Fibroblast of skin of abdomen (primary cell): ENCODE measurements around the gene PRKCE. TPM values are rescaled to one million over a fixed set of nuclear protein-coding genes. Genes with fewer than 3 reads are reported as not detected.
A peak's percentile ranks its signal among the peaks of the same experiment; 100 is the strongest.

ENCODE experiments used
- DNase-seq: peaks from one replicate; pipeline ENCODE4 v3.0.0-alpha.2; 2013
- polyA plus RNA-seq, 2 experiments: library from polyadenylated mRNA; unstranded; fragments of 120-200 nt; gene quantifications; one replicate each; pipeline ENCODE4 v1.2.1, GENCODE V29; 2013; ENCODE audit not compliant: insufficient read length in 2 of 2

The PRKCE gene
- 7.9 TPM for polyA plus RNA-seq (2013, experiment 1 of 2; ENCODE audit: insufficient read length)
- 7.2 TPM for polyA plus RNA-seq (2013, experiment 2 of 2; ENCODE audit: insufficient read length)

GRCh38 chr2:45651415-45652089 is at the start of gene PRKCE:
Gene PRKCE, plus strand, starts transcription at chr2:45651675.
- DNase-seq: no peak

- DNase-seq: no peak
Measured at GRCh38 chr2:45602624-45603023, 48.9 kb upstream of the PRKCE start.

GRCh38 chr2:45605116-45605515 is 46.4 kb upstream of the PRKCE start:
- DNase-seq: peak; percentile 12

- no peak for DNase-seq
Measured at GRCh38 chr2:45606796-45607195, 44.7 kb upstream of the PRKCE start.

GRCh38 chr2:45607701-45608100 is 43.8 kb upstream of the PRKCE start:
- DNase-seq: peak; percentile 20

GRCh38 chr2:45610281-45611019 is 41.0 kb upstream of the PRKCE start:
- peak; percentile 58 for DNase-seq

- DNase-seq: peak; percentile 92
Measured at GRCh38 chr2:45611020-45611859, 40.2 kb upstream of the PRKCE start, which contains the start of gene SRBD1. Gene SRBD1, minus strand, starts transcription at chr2:45611267. Its CDS starts 5,826 bp downstream, at chr2:45605441.

GRCh38 chr2:45612285-45612684 is 39.2 kb upstream of the PRKCE start:
- no peak for DNase-seq

GRCh38 chr2:45612731-45613130 is 38.7 kb upstream of the PRKCE start:
- no peak for DNase-seq

- no peak for DNase-seq
Measured at GRCh38 chr2:45614330-45614729, 37.1 kb upstream of the PRKCE start.

GRCh38 chr2:45614871-45615415 is 36.5 kb upstream of the PRKCE start:
- no peak for DNase-seq

- DNase-seq: peak; percentile 16
Measured at GRCh38 chr2:45616658-45617411, 34.6 kb upstream of the PRKCE start.

- no peak for DNase-seq
Measured at GRCh38 chr2:45617496-45617895, 34.0 kb upstream of the PRKCE start.

GRCh38 chr2:45622336-45623075 is 29.0 kb upstream of the PRKCE start:
- no peak for DNase-seq

- DNase-seq: no peak
Measured at GRCh38 chr2:45623098-45623497, 28.4 kb upstream of the PRKCE start.

GRCh38 chr2:45625824-45626223 is 25.7 kb upstream of the PRKCE start:
- DNase-seq: no peak

GRCh38 chr2:45626387-45627221 is 24.9 kb upstream of the PRKCE start:
- no peak for DNase-seq

- peak; percentile 70 for DNase-seq
Measured at GRCh38 chr2:45627911-45628310, 23.6 kb upstream of the PRKCE start.

- DNase-seq: no peak
Measured at GRCh38 chr2:45629971-45630370, 21.5 kb upstream of the PRKCE start.

GRCh38 chr2:45631319-45631718 is 20.2 kb upstream of the PRKCE start:
- no peak for DNase-seq
